Activated T-helper 1 cell treated with anti-CD3 and anti-CD28 coated beads, Interleukin-12 subunit alpha, Interleukin-12 subunit beta, Interleukin-2, Interleukin-4 antibody, amounts not matched to agents 30 ng/mL and 10 ng/mL and 1 ng/mL, durations not matched to agents 14 hours and 24 hours and 36 hours (primary cell): ENCODE results near the gene CCDC88C. TPM values are rescaled to one million over a fixed set of nuclear protein-coding genes. Genes with fewer than 3 reads are reported as not detected.

Experiments used
- DNase-seq: peaks from one replicate; pipeline ENCODE4 v3.0.0; 2021; ENCODE audit warnings: low spot score
- H3K27ac Mint-ChIP-seq: one replicate; pipeline ENCODE4 v1.8.0; 2021; ENCODE audit warnings: mild to moderate bottlenecking, mixed read lengths
- H3K27me3 Mint-ChIP-seq: one replicate; pipeline ENCODE4 v1.8.0; 2022; ENCODE audit warnings: mild to moderate bottlenecking, moderate library complexity, mixed read lengths; ENCODE audit not compliant: insufficient read depth
- H3K36me3 Mint-ChIP-seq: one replicate; pipeline ENCODE4 v1.8.0; 2021; ENCODE audit warnings: low read depth, mixed read lengths
- H3K4me1 Mint-ChIP-seq: one replicate; pipeline ENCODE4 v1.8.0; 2021; ENCODE audit warnings: low read depth, mixed read lengths
- H3K4me3 Mint-ChIP-seq: one replicate; pipeline ENCODE4 v1.8.0; 2021; ENCODE audit warnings: mild to moderate bottlenecking, moderate library complexity, mixed read lengths
- H3K9me3 Mint-ChIP-seq: one replicate; pipeline ENCODE4 v1.8.0; 2021; ENCODE audit warnings: mixed read lengths
- intact Hi-C: fragments of 100-400 bp; cut with micrococcal nuclease; formaldehyde crosslinking; loops from one replicate; pipeline ENCODE4 v1.15.1; 2024
- total RNA-seq: library from RNA; stranded (reverse); gene quantifications from 2 replicates; pipeline ENCODE4 v1.2.3, GENCODE V29; 2022

CCDC88C gene
- total RNA-seq, 1 donor from 2014 or later, result 85.9 TPM

DNA sequence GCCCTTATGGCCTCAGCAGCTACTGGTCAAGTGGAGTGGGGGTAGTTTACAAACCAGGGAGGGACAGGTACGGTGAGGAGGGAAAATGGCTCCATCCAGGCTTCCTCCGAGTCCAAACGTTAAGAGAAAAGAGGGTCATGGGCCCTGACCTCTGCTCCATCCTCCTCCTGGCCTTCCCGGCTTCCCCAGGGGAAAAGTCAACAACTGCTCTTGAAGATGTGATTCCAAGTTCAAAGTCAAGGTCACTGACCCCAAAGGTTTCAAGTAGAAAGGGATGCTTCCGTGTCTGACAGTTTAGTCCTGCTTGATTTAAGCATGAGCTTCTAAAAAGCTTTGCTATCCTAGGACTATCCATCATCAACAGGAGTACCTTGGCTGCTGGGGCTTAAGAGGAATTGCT, 28.5 kb downstream of the CCDC88C start:
- H3K4me1 Mint-ChIP-seq, result peaks cover 64% of the 10 kb centered on the region
- intact Hi-C loops, result no loop called here
- peaks cover 23% of the 10 kb centered on the region for H3K36me3 Mint-ChIP-seq
- DNase-seq, result no peak
- no peaks in the 10 kb centered on the region for H3K27me3 Mint-ChIP-seq
- no peak overlapping the region for H3K27ac Mint-ChIP-seq
- H3K4me3 Mint-ChIP-seq, result no peak overlapping the region
- H3K9me3 Mint-ChIP-seq, result no peaks in the 10 kb centered on the region

DNA sequence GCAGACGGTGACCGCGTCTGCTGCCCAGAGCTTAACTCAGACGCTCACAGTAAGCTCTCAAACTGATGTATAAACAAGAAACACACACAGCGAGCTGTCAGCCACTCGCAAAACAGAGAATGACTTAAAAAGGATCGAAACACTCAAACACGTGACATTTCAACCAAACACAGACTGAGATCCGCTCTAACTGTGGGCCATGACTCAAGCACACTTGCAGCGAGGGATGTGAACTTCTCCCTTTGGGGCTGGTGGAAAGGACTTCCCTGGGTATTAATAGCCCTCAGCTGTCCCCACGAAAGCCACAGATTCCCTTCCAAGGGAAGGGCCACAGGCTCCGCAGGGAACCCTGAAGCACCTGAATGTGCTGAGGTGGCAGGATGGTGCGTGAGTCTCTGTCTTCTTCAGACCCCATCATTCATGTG, 29.1 kb downstream of the CCDC88C start:
- Mint-ChIP-seq H3K9me3 (no peaks in the 10 kb centered on the region), H3K27ac (peak overlapping the region; percentile 58), H3K27me3 (no peaks in the 10 kb centered on the region), H3K4me3 (peak overlapping the region; percentile 49), H3K36me3 (peaks cover 23% of the 10 kb centered on the region), H3K4me1 (peaks cover 69% of the 10 kb centered on the region)
- DNase-seq, result peak; percentile 42
- intact Hi-C loops, result loop anchor here (1.0 kb wide), 2 partner anchors 9 to 14 kb away; no protein-coding TSS in a partner anchor

DNA sequence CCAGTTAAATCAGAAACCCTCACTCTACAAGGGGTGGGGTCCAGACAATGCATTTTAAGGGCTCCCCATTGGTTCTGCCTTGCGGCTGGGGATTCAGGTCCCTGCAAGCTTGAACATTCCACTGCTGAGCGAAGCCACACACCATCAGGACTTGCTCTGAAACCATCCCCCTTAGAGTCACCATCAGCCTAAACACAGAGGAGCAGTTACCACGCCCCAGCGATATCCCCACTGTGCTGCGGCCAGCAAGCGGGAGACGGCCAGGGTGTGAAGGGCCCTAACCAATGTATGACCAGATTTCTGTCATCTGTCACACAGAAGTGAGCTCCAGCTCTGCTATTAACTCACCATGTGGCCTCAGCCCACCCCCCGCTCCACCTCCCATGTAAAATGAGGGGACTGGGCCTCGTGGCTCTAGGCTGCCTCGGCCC, 29.7 kb downstream of the CCDC88C start:
- H3K4me1 Mint-ChIP-seq, result peaks cover 74% of the 10 kb centered on the region
- H3K27ac Mint-ChIP-seq, result peak overlapping the region; percentile 58
- H3K4me3 Mint-ChIP-seq, result peak overlapping the region; percentile 49
- no peak for DNase-seq
- no peaks in the 10 kb centered on the region for H3K27me3 Mint-ChIP-seq
- intact Hi-C loops, result loop anchor here (1.0 kb wide), 2 partner anchors 9 to 14 kb away; no protein-coding TSS in a partner anchor
- H3K36me3 Mint-ChIP-seq, result peaks cover 23% of the 10 kb centered on the region
- no peaks in the 10 kb centered on the region for H3K9me3 Mint-ChIP-seq

DNA sequence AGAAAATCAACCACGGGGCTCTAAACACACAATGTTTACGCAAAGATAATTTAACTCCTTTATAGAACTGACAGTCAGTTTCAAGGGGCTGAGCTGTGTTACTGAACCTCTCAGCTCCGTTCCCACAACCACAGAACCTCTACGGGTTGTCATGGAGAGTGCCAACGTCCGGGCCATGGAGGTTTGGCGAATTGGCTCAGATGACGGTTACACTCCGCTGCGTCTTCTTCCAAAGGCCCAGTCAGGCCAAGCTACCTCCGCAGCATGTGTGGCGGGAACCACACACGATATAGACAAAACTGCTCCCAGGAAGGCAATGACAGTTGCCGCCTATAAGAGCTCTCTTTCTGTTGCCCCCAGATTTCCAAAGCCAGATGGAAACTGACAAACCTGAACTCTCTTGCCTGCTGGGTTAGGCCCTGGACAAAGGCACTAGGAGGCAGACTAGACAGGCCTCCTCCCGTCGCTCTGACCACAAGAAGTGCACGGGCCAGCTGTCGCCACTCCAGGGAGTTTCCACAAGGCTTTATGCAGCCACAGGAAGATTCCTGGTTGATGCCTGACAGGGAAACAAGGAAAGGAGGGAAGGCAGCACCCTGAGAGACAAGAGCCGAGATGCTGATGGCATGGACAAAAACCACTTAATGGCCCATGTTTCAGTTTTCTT, 30.3 kb downstream of the CCDC88C start:
- Mint-ChIP-seq H3K4me1 (peaks cover 77% of the 10 kb centered on the region), H3K36me3 (peaks cover 26% of the 10 kb centered on the region), H3K4me3 (no peak overlapping the region), H3K27ac (no peak overlapping the region), H3K27me3 (no peaks in the 10 kb centered on the region), H3K9me3 (no peaks in the 10 kb centered on the region)
- DNase-seq, result no peak
- intact Hi-C loops, result no loop called here

DNA sequence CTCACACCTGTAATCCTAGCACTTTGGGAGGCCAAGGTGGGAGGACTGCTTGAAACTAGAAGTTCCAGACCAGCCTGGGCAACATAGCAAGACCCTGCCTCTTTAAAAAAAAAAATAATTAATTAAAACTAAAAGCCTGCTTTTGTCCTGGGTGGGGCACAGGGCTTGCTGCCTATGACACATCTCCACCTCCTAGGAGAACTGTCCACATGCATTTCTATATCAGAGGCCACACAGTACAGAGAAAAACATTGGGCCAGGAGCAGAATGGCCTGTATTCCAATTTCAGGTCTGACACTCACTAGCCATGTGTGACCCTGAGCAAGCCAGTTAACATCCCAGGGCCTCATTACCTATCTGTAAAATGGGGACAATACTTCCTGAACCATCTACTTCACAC, 31.9 kb downstream of the CCDC88C start:
- Mint-ChIP-seq H3K36me3 (peaks cover 30% of the 10 kb centered on the region), H3K27ac (no peak overlapping the region), H3K27me3 (no peaks in the 10 kb centered on the region), H3K4me3 (no peak overlapping the region), H3K9me3 (no peaks in the 10 kb centered on the region), H3K4me1 (peaks cover 77% of the 10 kb centered on the region)
- intact Hi-C loops, result no loop called here
- DNase-seq, result no peak

DNA sequence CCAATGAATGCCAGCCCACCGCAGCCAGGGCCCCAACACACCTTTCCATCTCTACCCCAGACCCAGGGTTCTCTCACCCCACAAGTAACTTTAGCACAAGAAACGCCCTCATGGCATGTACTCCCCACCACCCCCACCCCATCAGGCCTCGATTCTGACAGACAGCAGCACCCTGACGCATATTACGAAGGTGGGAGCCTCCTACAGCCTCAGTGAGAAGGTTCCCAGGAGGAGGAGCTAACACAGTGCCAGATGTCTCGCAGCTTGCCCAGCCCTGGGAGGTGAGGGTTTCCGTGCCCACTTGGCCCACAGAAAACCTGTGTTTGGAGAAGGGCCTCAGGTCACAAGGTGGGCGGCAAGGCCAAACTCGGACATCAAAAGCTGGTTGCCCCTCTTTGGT, 32.4 kb downstream of the CCDC88C start:
- no peak for DNase-seq
- intact Hi-C loops, result no loop called here
- Mint-ChIP-seq H3K36me3 (peaks cover 33% of the 10 kb centered on the region), H3K4me1 (peaks cover 77% of the 10 kb centered on the region), H3K27ac (peak overlapping the region; percentile 34), H3K9me3 (no peaks in the 10 kb centered on the region), H3K27me3 (no peaks in the 10 kb centered on the region), H3K4me3 (no peak overlapping the region)

DNA sequence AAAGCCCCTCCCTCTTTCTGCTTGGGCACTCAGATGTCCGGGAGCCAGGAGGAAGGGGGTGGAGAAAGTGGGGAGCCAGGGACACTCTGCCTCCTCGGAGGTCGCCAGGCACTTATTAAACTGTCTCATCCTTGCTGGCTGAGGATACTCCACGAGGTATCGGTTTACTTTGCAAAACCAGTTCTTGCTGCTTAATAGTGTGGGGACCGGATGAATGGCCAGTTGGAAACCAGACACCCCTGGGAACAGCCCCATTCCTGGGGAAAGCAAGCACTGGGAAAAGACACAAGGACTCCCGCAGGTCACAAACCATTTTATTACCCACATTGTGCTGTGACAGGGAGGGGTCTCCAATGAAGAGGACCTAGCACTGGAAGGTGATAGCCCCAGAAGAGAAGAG, 34.2 kb downstream of the CCDC88C start:
- Mint-ChIP-seq H3K4me1 (peaks cover 82% of the 10 kb centered on the region), H3K36me3 (peaks cover 23% of the 10 kb centered on the region)

DNA sequence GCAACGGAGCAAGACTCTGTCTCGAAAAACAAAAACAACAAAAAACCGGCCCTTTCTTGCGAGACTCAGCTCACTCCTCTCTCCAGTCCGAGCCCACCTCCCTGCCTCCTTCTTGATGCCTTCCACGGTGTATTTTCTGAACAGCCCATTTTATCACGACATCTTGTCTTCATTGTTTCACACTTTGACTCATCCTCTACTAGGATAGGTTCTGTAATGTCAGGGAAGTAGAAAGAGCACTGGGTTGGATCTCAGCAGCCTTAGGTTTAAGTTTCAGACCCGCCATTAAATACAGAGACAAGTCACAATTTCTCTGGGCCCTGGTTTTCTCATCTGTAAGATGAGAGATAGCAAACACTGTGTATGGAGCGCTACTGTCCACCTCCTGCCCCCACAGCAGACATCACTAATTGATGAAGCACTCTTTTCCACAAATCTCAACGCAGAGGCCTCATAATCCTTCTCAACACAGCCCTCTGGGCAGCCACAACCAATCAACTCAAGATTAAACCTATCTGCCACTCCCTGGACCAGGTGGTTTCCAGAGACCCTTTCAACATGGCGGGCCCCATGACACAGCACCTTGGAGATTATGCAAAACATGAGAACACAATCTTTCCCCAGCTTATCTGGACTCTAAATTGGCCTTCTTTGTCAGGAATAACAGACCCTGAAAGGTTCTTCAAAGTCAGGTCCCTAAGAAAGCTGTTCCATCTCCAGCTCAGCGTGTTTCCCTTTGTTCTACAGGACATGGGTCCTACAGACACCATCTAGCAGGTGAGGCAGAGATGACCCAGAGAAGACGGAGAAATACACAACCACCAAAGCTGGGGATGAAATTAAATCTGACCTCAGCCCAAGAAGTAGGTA, 35.6 kb downstream of the CCDC88C start:
- no peaks in the 10 kb centered on the region for H3K9me3 Mint-ChIP-seq
- peaks cover 82% of the 10 kb centered on the region for H3K4me1 Mint-ChIP-seq
- no peak overlapping the region for H3K4me3 Mint-ChIP-seq
- H3K27ac Mint-ChIP-seq, result peak overlapping the region; percentile 73
- intact Hi-C loops, result no loop called here
- DNase-seq, result no peak
- no peaks in the 10 kb centered on the region for H3K27me3 Mint-ChIP-seq
- peaks cover 23% of the 10 kb centered on the region for H3K36me3 Mint-ChIP-seq

More for the DNA sequence above, 34.2 kb downstream of the CCDC88C start:
- intact Hi-C loops, result no loop called here
- Mint-ChIP-seq H3K9me3 (no peaks in the 10 kb centered on the region), H3K4me3 (no peak overlapping the region), H3K27me3 (no peaks in the 10 kb centered on the region), H3K27ac (peak overlapping the region; percentile 73)
- no peak for DNase-seq

DNA sequence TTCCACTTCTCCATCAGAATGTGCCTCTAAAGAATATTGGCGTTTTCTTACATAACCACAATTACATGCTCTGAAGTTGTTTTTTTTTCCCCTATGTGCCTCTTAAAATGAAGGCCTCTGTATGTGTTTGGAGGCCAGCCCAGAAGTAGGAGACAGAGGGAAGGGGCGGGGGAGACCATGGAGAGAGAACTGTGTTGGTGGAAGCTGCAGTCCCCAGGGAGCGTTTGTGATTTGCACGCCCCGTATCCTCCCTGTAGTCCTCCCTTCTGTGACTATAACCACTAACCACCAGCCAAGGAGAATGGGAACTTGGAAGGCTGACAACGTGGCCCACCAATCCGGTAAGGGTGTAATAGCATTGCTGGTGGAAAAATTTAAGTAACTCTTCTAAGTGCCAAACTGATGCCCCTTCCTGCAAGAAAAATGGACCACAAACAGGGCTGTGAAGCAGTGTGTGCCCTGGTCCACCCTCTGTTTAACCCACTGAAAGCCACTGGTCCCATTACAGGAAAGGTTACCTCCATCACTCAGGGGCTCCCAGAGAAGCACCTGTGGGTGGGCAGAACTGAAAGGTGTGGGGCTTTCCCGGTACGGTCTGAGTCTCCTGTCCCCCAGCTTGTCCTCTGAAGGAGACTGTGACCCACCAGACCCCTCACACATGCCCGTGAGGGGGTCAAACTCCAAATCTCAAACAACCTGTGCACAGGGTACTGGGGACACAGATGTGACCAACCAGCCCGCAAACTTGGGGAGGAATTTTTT, 36.8 kb downstream of the CCDC88C start:
- peaks cover 86% of the 10 kb centered on the region for H3K4me1 Mint-ChIP-seq
- H3K9me3 Mint-ChIP-seq, result no peaks in the 10 kb centered on the region
- peaks cover 23% of the 10 kb centered on the region for H3K36me3 Mint-ChIP-seq
- DNase-seq, result no peak
- intact Hi-C loops, result no loop called here
- H3K27me3 Mint-ChIP-seq, result no peaks in the 10 kb centered on the region
- H3K27ac Mint-ChIP-seq, result peak overlapping the region; percentile 49
- peak overlapping the region; percentile 4 for H3K4me3 Mint-ChIP-seq

DNA sequence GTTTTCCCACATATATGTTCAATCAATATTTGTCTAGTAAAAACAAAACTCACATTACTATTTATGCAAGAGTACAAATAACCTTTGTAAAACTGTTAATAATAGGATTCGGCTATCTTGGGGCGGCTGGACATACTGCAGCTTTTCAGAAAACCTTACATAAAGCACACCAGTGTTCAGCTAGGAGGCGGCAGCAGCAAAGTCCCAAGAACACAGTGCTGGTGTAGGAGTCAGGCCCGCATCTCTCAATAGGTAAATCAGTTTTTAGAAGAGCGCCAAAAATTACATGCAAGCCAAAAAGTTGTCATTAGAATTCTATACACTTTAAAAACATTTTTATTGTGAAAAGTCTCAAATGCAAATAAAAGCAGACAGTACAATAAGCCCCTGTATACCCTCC, 37.5 kb downstream of the CCDC88C start:
- Mint-ChIP-seq H3K9me3 (no peaks in the 10 kb centered on the region), H3K36me3 (peaks cover 23% of the 10 kb centered on the region), H3K27ac (peak overlapping the region; percentile 45), H3K4me3 (no peak overlapping the region), H3K4me1 (peaks cover 91% of the 10 kb centered on the region), H3K27me3 (no peaks in the 10 kb centered on the region)
- DNase-seq, result no peak
- intact Hi-C loops, result no loop called here

DNA sequence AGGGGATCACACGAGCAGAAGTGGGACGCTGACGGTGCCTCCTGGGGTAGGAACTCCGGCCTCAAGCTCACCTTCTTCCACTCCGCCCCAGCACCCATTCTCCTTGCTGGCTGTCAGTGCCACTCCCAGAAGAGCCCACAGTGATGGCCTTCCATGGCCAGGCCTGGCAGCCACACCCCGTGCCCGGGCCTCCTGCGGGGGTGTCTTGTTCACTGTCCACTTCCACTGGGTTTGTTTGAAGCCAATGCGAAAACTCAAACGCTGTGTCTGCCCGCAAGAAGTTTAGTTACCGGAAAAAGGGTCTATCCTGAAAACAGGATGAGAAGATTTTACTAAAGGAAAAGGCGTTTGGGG, 38.1 kb downstream of the CCDC88C start:
- no peak for DNase-seq
- Mint-ChIP-seq H3K4me3 (no peak overlapping the region), H3K27me3 (no peaks in the 10 kb centered on the region), H3K4me1 (peaks cover 91% of the 10 kb centered on the region), H3K27ac (no peak overlapping the region), H3K9me3 (no peaks in the 10 kb centered on the region), H3K36me3 (peaks cover 19% of the 10 kb centered on the region)
- intact Hi-C loops, result loop anchor here (2.0 to 10.0 kb wide), 2 partner anchors 17 to 485 kb away; partner anchors contain the start of gene TC2N

DNA sequence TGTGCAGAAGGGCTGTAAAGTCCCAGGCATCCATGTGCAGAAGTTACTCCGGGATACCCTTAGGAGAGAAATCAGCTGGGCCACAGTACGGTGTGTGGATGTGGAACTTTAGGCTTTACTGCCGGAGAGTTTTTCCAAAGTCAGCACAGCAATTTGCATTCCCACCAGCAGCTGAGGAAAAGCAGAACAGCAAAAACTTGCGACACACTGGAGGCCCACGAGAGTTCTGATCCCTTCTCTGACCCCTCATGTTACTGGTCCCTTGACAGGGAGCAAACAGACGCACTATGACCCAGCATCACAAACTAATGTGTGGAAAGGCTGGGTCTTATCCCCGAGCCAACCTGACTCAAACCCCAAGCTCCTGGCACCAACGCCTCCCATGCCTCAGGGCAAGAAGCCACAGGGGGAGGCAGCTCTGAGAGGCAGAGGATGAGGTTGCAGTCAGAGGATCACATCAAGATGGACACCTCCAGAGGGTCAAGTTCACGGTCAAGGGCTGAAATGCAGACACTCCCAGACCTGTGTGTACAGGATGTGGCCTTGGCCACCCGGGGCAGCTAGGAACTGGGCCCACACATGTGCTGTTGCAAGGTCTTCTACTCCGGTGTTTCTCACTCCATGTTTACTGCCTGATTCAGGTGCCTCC, 38.6 kb downstream of the CCDC88C start:
- H3K27ac Mint-ChIP-seq, result peak overlapping the region; percentile 50
- intact Hi-C loops, result loop anchor here (2.0 to 10.0 kb wide), 2 partner anchors 18 to 486 kb away; partner anchors contain the start of gene TC2N

More for the DNA sequence above, 38.6 kb downstream of the CCDC88C start:
- H3K9me3 Mint-ChIP-seq, result no peaks in the 10 kb centered on the region
- peaks cover 22% of the 10 kb centered on the region for H3K36me3 Mint-ChIP-seq
- no peaks in the 10 kb centered on the region for H3K27me3 Mint-ChIP-seq
- H3K4me1 Mint-ChIP-seq, result peaks cover 93% of the 10 kb centered on the region
- DNase-seq, result no peak
- H3K4me3 Mint-ChIP-seq, result no peak overlapping the region
